DOHH2 (cell line): ENCODE measurements around the gene BDNF.

Experiments
- CTCF ChIP-seq: fragments of 200-600 bp; sonication (generic); IDR thresholded peaks from one replicate; pipeline ENCODE4 v1.5.1; 2014; ENCODE audit warnings: antibody characterized with exemption, mild to moderate bottlenecking, low read depth, low read length; ENCODE audit not compliant: poor library complexity, severe bottlenecking
- EZH2phosphoT487 ChIP-seq: fragments of 200-600 bp; sonication (generic); IDR thresholded peaks from 2 replicates; pipeline ENCODE4 v1.6.1; 2017; ENCODE audit warnings: borderline replicate concordance, mild to moderate bottlenecking, antibody characterized with exemption, low read length, moderate library complexity, mixed read lengths

- TF ChIP-seq CTCF (no peak), EZH2phosphoT487 (no peak)
Observed at GRCh38 chr11:27611947-27612455, 88.3 kb downstream of the BDNF start.
